IMR-90 (cell line): ENCODE data around the gene TP73. TPM values are rescaled to one million over a fixed set of nuclear protein-coding genes. Genes with fewer than 3 reads are reported as not detected.
A peak's percentile ranks its signal among the peaks of the same experiment; 100 is the strongest.

ENCODE experiments used
- ATAC-seq: fragments of 200-7000 bp; cut with Tn5 transposase; 2 replicates; pipeline ENCODE4 v1.9.1; 2020; ENCODE audit warnings: low read depth, mild to moderate bottlenecking, moderate library complexity
- BruUV-seq: library from RNA; stranded (reverse); fragments of 400-500 nt; replicated peaks from 2 replicates; lab custom pipeline; 2021; lab: Mats Ljungman, UMichigan
- CTCF ChIA-PET: fragments of 300-600 bp; formaldehyde crosslinking; extraction: SDS; loops from one replicate; lab custom pipeline; 2021; ENCODE audit warnings: antibody characterized with exemption; lab: Yijun Ruan, JAX
- POLR2A ChIA-PET: fragments of 300-600 bp; sonication (Branson Sonifier 250); formaldehyde crosslinking; loops from one replicate; lab custom pipeline; 2022; ENCODE audit warnings: antibody characterized with exemption; ENCODE audit not compliant: unreplicated experiment; lab: Charles Lee
- DNase-seq: peaks from one replicate; pipeline ENCODE4 v3.0.0; 2013
- H2AFZ ChIP-seq: replicated peaks from 2 replicates; pipeline ENCODE3; 2013; ENCODE audit warnings: low read length, mild to moderate bottlenecking; ENCODE audit not compliant: poor library complexity
- H2AK5ac ChIP-seq: 2 replicates; pipeline ENCODE4 v1.6.1; 2013; ENCODE audit warnings: low read depth, low read length, inconsistent platforms
- H2AK9ac ChIP-seq: replicated peaks from 2 replicates; pipeline ENCODE3; 2013; ENCODE audit warnings: mild to moderate bottlenecking, low read depth, low read length, moderate library complexity; ENCODE audit not compliant: poor library complexity
- H2BK120ac ChIP-seq: 2 replicates; pipeline ENCODE4 v1.6.1; 2013; ENCODE audit warnings: low read depth, low read length, inconsistent platforms
- H2BK15ac ChIP-seq: 3 replicates; pipeline ENCODE4 v1.6.1; 2013; ENCODE audit warnings: low read depth, low read length, inconsistent platforms
- H2BK20ac ChIP-seq: 2 replicates; pipeline ENCODE4 v1.6.1; 2013; ENCODE audit warnings: low read depth, mild to moderate bottlenecking, inconsistent platforms, low read length, moderate library complexity
- H2BK5ac ChIP-seq: 2 replicates; pipeline ENCODE4 v1.6.1; 2013; ENCODE audit warnings: mild to moderate bottlenecking, low read depth, low read length, inconsistent platforms; ENCODE audit not compliant: poor library complexity, severe bottlenecking
- H3K14ac ChIP-seq: replicated peaks from 2 replicates; pipeline ENCODE4 v1.6.1; 2013; ENCODE audit warnings: low read depth, low read length, inconsistent platforms
- H3K18ac ChIP-seq: 2 replicates; pipeline ENCODE4 v1.6.1; 2013; ENCODE audit warnings: low read depth, low read length, control low read depth
- H3K23ac ChIP-seq: 2 replicates; pipeline ENCODE4 v1.6.1; 2013; ENCODE audit warnings: low read depth, low read length, inconsistent platforms
- H3K27ac ChIP-seq: 2 replicates; pipeline ENCODE4 v1.5.1; 2013; ENCODE audit warnings: mild to moderate bottlenecking, control low read depth, low read length; ENCODE audit not compliant: insufficient read depth
- H3K27me3 ChIP-seq: 2 replicates; pipeline ENCODE4 v1.6.1; 2013; ENCODE audit warnings: low read length; ENCODE audit not compliant: control insufficient read depth, insufficient read depth
- H3K36me3 ChIP-seq: 2 replicates; pipeline ENCODE4 v1.6.1; 2013; ENCODE audit warnings: low read length, mixed read lengths; ENCODE audit not compliant: control insufficient read depth, insufficient read depth
- H3K4ac ChIP-seq: 2 replicates; pipeline ENCODE4 v1.6.1; 2013; ENCODE audit warnings: low read depth, low read length, inconsistent platforms
- H3K4me1 ChIP-seq: 2 replicates; pipeline ENCODE4 v1.6.1; 2013; ENCODE audit warnings: low read length, mixed read lengths; ENCODE audit not compliant: control insufficient read depth, insufficient read depth
- H3K4me2 ChIP-seq: 2 replicates; pipeline ENCODE4 v1.6.1; 2013; ENCODE audit warnings: low read depth, mild to moderate bottlenecking, control low read depth, low read length, moderate library complexity
- H3K4me3 ChIP-seq: 2 replicates; pipeline ENCODE4 v1.5.1; 2013; ENCODE audit warnings: low read depth, mild to moderate bottlenecking, control low read depth, low read length, moderate library complexity; ENCODE audit not compliant: insufficient read depth
- H3K56ac ChIP-seq: 2 replicates; pipeline ENCODE4 v1.6.1; 2013; ENCODE audit warnings: low read length, inconsistent platforms; ENCODE audit not compliant: insufficient read depth; ENCODE audit errors: extremely low read depth
- H3K79me1 ChIP-seq, 2 experiments: 2 replicates each; pipeline ENCODE4 v1.6.1; 2013; ENCODE audit warnings: low read length in 2 of 2, inconsistent platforms in 1 of 2, low read depth in 1 of 2
- H3K9ac ChIP-seq: 2 replicates; pipeline ENCODE4 v1.6.1; 2013; ENCODE audit warnings: low read depth, low read length, control low read depth
- H3K9me1 ChIP-seq: 2 replicates; pipeline ENCODE4 v1.6.1; 2013; ENCODE audit warnings: low read length, inconsistent platforms; ENCODE audit not compliant: insufficient read depth
- H3K9me3 ChIP-seq: 2 replicates; pipeline ENCODE4 v1.6.1; 2013; ENCODE audit warnings: low read length; ENCODE audit not compliant: control insufficient read depth, insufficient read depth
- H4K20me1 ChIP-seq: 2 replicates; pipeline ENCODE4 v1.6.1; 2013; ENCODE audit warnings: low read length, inconsistent platforms; ENCODE audit not compliant: insufficient read depth
- H4K5ac ChIP-seq: 2 replicates; pipeline ENCODE4 v1.6.1; 2013; ENCODE audit warnings: mild to moderate bottlenecking, low read depth, low read length, control low read depth
- H4K8ac ChIP-seq, 2 experiments: 2 replicates each; pipeline ENCODE4 v1.6.1; 2013; ENCODE audit warnings: low read depth in 2 of 2, low read length in 2 of 2, control low read depth in 1 of 2, inconsistent platforms in 1 of 2
- H4K91ac ChIP-seq: 2 replicates; pipeline ENCODE4 v1.6.1; 2013; ENCODE audit warnings: low read depth, low read length, inconsistent platforms; ENCODE audit not compliant: insufficient read depth
- BHLHE40 ChIP-seq: fragments of 150-350 bp; IDR thresholded peaks from 2 replicates; pipeline ENCODE4 v1.6.1; 2016; ENCODE audit warnings: mild to moderate bottlenecking, low read depth, low read length
- CEBPB ChIP-seq: IDR thresholded peaks from 2 replicates; pipeline ENCODE4 v1.6.1; 2012; ENCODE audit warnings: low read depth, low read length, improper control_type of control experiment
- CTCF ChIP-seq: conservative IDR thresholded peaks from 2 replicates; pipeline ENCODE4 v1.5.1; 2012; ENCODE audit warnings: mild to moderate bottlenecking, low read depth, low read length, improper control_type of control experiment
- ELK1 ChIP-seq: fragments of 150-350 bp; IDR thresholded peaks from 2 replicates; pipeline ENCODE4 v1.6.1; 2016; ENCODE audit warnings: low read depth, mild to moderate bottlenecking, low read length, moderate library complexity, borderline replicate concordance
- FOS ChIP-seq: fragments of 150-350 bp; IDR thresholded peaks from 2 replicates; pipeline ENCODE4 v1.6.1; 2016; ENCODE audit warnings: low read depth, low read length
- MAFK ChIP-seq: IDR thresholded peaks from 2 replicates; pipeline ENCODE4 v1.6.1; 2012; ENCODE audit warnings: low read depth, low read length, improper control_type of control experiment
- MAZ ChIP-seq: IDR thresholded peaks from 2 replicates; pipeline ENCODE4 v1.6.1; 2012; ENCODE audit warnings: low read depth, mild to moderate bottlenecking, low read length, improper control_type of control experiment, moderate library complexity, borderline replicate concordance
- NFE2L2 ChIP-seq: fragments of 150-350 bp; IDR thresholded peaks from 2 replicates; pipeline ENCODE4 v1.6.1; 2016; ENCODE audit warnings: low read depth, mild to moderate bottlenecking, low read length
- POLR2A ChIP-seq: IDR thresholded peaks from 2 replicates; pipeline ENCODE4 v1.6.1; 2012; ENCODE audit warnings: mild to moderate bottlenecking, low read depth, low read length
- RAD21 ChIP-seq: IDR thresholded peaks from 2 replicates; pipeline ENCODE4 v1.6.1; 2012; ENCODE audit warnings: low read length, improper control_type of control experiment
- RFX5 ChIP-seq: IDR thresholded peaks from 2 replicates; pipeline ENCODE4 v1.8.0; 2012; ENCODE audit warnings: low read depth, mild to moderate bottlenecking, low read length, moderate library complexity
- USF2 ChIP-seq: fragments of 150-350 bp; IDR thresholded peaks from 2 replicates; pipeline ENCODE4 v1.6.1; 2017; ENCODE audit warnings: mild to moderate bottlenecking, antibody characterized with exemption, low read length, low read depth
- WGBS, 2 experiments: methylation state at CpG; one replicate each; pipeline versions ENCODE4 v1.1.5 to v1.1.7; 2013; ENCODE audit warnings: missing lambda C conversion rate in 2 of 2; ENCODE audit not compliant: insufficient read length in 1 of 2; ENCODE audit errors: extremely low coverage in 2 of 2; 5-methylcytosine and 5-hydroxymethylcytosine counted together
- dilution Hi-C: fragments of 300-500 bp; cut with HindIII; formaldehyde crosslinking; loops from one replicate; pipeline ENCODE4 v1.14.3; 2018; ENCODE audit warnings: low sequenced_read_pairs; ENCODE audit not compliant: unreplicated experiment
- in situ Hi-C: fragments of 300-500 bp; cut with MboI; formaldehyde crosslinking; loops from 3 replicates; pipeline ENCODE4 v1.14.3; 2019; ENCODE audit warnings: low sequenced_read_pairs, inconsistent platforms, mixed read lengths
- intact Hi-C: fragments of 100-400 bp; cut with micrococcal nuclease; formaldehyde crosslinking; loops from 2 replicates; pipeline ENCODE4 v1.10.0; 2022
- polyA plus RNA-seq, 3 experiments: library from polyadenylated mRNA; depleted of rRNA; stranded (reverse); fragments of >200 nt; gene quantifications; 2 replicates each; pipeline ENCODE4 v1.2.3, GENCODE V29; 2012; ENCODE audit warnings: low replicate concordance in 1 of 3
- total RNA-seq: library from RNA; depleted of rRNA; stranded (reverse); fragments of >200 nt; gene quantifications from 2 replicates; pipeline ENCODE4 v1.2.3, GENCODE V29; 2012

TP73 gene
- total and polyA plus RNA-seq, 2 of the 4 experiments (the other 2 are of a cell fraction): not detected

GRCh38 chr1:3671371-3672180, 19.3 kb downstream of the TP73 start:
- Histone ChIP-seq H3K4me1 (no peaks in the 10 kb centered on the region), H3K27me3 (peaks cover 26% of the 10 kb centered on the region; the same call in 1 of the 2 replicates), H3K27ac (no peak overlapping the region), H3K14ac (no peak overlapping the region), H2BK5ac (no peak overlapping the region), H3K9me1 (no peaks in the 10 kb centered on the region), H4K91ac (no peak overlapping the region), H3K4ac (no peak overlapping the region), H2AFZ (peak overlapping the region; percentile 32), H3K18ac (no peak overlapping the region), H3K9ac (no peak overlapping the region), H3K4me2 (no peak overlapping the region), H3K79me1 (no peaks in the 10 kb centered on the region), H4K8ac (no peak overlapping the region), H2BK20ac (no peak overlapping the region), H3K4me3 (no peak overlapping the region), H2BK120ac (no peak overlapping the region), H4K5ac (no peak overlapping the region), H2AK9ac (peak overlapping the region; percentile 16), H2AK5ac (no peak overlapping the region), H2BK15ac (no peak overlapping the region), H4K20me1 (no peaks in the 10 kb centered on the region), H3K36me3 (no peaks in the 10 kb centered on the region), H3K9me3 (no peaks in the 10 kb centered on the region), H3K56ac (no peak overlapping the region), H3K23ac (no peak overlapping the region)
- ChIA-PET POLR2A (no interaction called here), CTCF (no interaction called here)
- BruUV-seq: no TSS peak
- ATAC-seq: no peak
- WGBS, 2 experiments: 19% methylated on average over 13 of the region's 29 CpGs; no CpG with 5 or more reads in 1 of the 2 experiments
- in situ Hi-C loops: no loop called here
- TF ChIP-seq FOS (no peak), CEBPB (no peak), MAZ (no peak), POLR2A (no peak), ELK1 (no peak), BHLHE40 (no peak), MAFK (no peak), CTCF (no peak), NFE2L2 (no peak), RFX5 (no peak), USF2 (no peak), RAD21 (no peak)
- dilution Hi-C loops: no loop called here
- DNase-seq: no peak
- intact Hi-C loops: no loop called here
